Testis (tissue), 3 donors: Measurements from ENCODE around the gene SPEN. TPM values are rescaled to one million over a fixed set of nuclear protein-coding genes. Genes with fewer than 3 reads are reported as not detected.
"Not testable (repeated sequence)": the region's sequence is repeated elsewhere in the genome, so short reads cannot be mapped to it uniquely, and the experiment has no call there.

Experiments used
- DNase-seq: peaks from one replicate; pipeline ENCODE4 v3.0.0-alpha.2; 2019
- H3K27ac ChIP-seq, 2 donors: fragments of 200-600 bp; sonication (generic); one replicate each; pipeline ENCODE4 v1.5.1; 2019
- H3K27me3 ChIP-seq: fragments of 200-600 bp; sonication (generic); one replicate; pipeline ENCODE4 v1.5.1; 2019
- H3K36me3 ChIP-seq: fragments of 200-600 bp; sonication (generic); one replicate; pipeline ENCODE4 v1.5.1; 2017; ENCODE audit warnings: low read depth; ENCODE audit errors: missing control alignments
- H3K4me1 ChIP-seq: fragments of 200-600 bp; sonication (generic); one replicate; pipeline ENCODE4 v1.5.1; 2019
- H3K4me3 ChIP-seq, 2 donors: fragments of 200-600 bp; sonication (generic); one replicate each; pipeline ENCODE4 v1.5.1; 2017 to 2019
- H3K9me3 ChIP-seq: fragments of 200-600 bp; sonication (generic); one replicate; pipeline ENCODE4 v1.5.1; 2017
- POLR2A ChIP-seq: fragments of 450-650 bp; IDR thresholded peaks from one replicate; pipeline ENCODE4 v1.6.1; 2017; ENCODE audit warnings: antibody characterized with exemption, mild to moderate bottlenecking, moderate library complexity
- WGBS, 2 donors: methylation state at CpG; one replicate each; pipeline ENCODE4 v1.1.5; 2018; 5-methylcytosine and 5-hydroxymethylcytosine counted together
- intact Hi-C: fragments of 100-400 bp; cut with DNase I; formaldehyde crosslinking; loops from one replicate; pipeline ENCODE4 v1.15.1; 2023; ENCODE audit warnings: low total_unique reads
- polyA plus RNA-seq: library from polyadenylated mRNA; stranded (reverse); fragments of 350-450 nt; fragmentation: Illumina TruSeq; extraction: RNeasy Lipid Tissue Mini Kit (QIAGEN cat#74804); gene quantifications from one replicate; pipeline ENCODE4 v1.2.3, GENCODE V29; 2014; ENCODE audit warnings: low read depth, low replicate concordance; ENCODE audit not compliant: insufficient read depth
- total RNA-seq, 2 donors: library from RNA; depleted of rRNA; stranded (reverse); fragments of >200 nt; gene quantifications; one replicate each; pipeline ENCODE4 v1.2.3, GENCODE V29; 2016
- TF ChIP-seq, protein P1 (sequence below), 3 experiments: fragments of 450-650 bp in 2 of 3; fragments of 200-600 bp in 1 of 3; sonication (generic) in 1 of 3; IDR thresholded peaks; one replicate each; pipeline ENCODE4 v1.5.1; 2016 to 2019; ENCODE audit warnings: antibody characterized with exemption in 3 of 3, mild to moderate bottlenecking in 2 of 3, moderate library complexity in 1 of 3

The SPEN gene
- total and polyA plus RNA-seq, 3 donors from 2014 or later = 53.2 to 60.6 (median 54.8) TPM

DNA sequence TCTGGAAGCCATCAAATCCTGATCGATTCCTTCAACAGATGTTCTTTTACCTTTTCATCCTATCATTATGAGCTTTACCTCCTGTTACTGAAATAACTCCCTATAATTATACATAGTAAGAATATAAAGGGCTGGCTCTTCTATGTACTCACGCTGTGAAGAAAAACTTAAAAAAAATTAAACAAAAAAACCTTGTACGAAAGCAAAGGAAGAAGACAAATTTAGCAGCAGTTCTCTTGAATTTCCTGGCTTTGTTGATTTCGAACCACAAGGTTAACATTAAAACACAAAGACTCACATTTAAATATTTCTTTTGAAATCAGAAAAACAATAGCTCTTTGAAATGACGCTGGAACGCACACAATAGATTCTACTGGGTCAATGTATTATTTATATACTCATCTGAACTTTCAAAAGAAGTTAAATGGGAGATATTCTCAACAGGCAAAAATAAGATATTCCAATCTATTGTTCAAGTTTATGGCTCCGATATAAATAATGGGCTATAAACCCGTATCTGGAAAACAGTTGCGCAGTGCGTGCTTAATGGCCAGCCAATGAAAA, 13.6 kb upstream of the SPEN start:
- H3K27me3 ChIP-seq = no peaks in the 10 kb centered on the region
- peak overlapping the region; percentile 84 to 89 for H3K4me3 ChIP-seq
- no peak for DNase-seq
- 1 to 2% methylated on average over 10 of the region's 10 CpGs for WGBS, 2 donors
- H3K4me1 ChIP-seq = peaks cover 15% of the 10 kb centered on the region
- H3K27ac ChIP-seq = peak overlapping the region; percentile 100
- no peaks in the 10 kb centered on the region for H3K36me3 ChIP-seq
- intact Hi-C loops = loop anchor here (10.0 kb wide), 1 partner anchor 51 kb away; no protein-coding TSS in a partner anchor
- no peak for TF ChIP-seq POLR2A
- TF ChIP-seq, protein P1, sequence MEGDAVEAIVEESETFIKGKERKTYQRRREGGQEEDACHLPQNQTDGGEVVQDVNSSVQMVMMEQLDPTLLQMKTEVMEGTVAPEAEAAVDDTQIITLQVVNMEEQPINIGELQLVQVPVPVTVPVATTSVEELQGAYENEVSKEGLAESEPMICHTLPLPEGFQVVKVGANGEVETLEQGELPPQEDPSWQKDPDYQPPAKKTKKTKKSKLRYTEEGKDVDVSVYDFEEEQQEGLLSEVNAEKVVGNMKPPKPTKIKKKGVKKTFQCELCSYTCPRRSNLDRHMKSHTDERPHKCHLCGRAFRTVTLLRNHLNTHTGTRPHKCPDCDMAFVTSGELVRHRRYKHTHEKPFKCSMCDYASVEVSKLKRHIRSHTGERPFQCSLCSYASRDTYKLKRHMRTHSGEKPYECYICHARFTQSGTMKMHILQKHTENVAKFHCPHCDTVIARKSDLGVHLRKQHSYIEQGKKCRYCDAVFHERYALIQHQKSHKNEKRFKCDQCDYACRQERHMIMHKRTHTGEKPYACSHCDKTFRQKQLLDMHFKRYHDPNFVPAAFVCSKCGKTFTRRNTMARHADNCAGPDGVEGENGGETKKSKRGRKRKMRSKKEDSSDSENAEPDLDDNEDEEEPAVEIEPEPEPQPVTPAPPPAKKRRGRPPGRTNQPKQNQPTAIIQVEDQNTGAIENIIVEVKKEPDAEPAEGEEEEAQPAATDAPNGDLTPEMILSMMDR (IDR thresholded peaks at IDR 0.05) = no peak
- H3K9me3 ChIP-seq = no peaks in the 10 kb centered on the region

DNA sequence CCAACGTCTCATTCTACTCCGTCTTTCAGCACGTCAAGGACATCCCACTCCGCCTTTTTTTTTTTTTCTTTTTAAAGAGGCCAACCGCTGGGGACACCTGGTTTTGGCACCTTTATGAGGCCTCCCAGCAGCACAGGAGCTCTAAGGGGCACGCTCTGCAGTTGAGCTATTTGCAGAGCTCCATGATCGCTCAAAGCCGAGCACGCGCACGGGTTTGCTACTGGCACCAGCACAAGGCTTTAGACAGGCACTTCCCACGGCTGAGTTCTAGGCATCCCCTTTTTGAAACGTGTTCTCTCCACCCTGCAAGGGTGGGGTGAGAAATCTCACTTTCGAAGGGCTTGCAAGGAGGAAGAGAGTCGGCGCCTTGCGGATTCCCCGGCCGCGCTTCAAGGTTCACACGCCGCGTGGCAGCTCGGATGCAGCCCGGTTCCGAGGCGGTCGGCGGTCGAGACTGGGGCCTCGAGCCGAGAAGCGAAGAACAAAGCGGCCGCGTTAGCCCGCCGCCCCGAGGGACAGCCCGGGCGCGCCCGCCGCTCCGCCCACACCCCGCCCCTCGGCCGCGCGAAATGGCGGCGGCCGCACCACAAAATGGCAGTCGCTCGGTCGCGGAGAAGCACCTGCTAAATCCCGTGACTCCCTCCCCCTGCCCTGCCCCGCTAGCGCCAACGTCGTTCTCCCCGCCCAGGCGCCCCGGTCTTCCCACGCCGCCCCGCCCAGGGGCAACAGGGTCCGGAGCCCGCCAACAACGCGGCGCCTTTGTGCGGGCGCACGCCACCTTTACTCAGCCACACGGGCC, 12.9 kb upstream of the SPEN start:
- DNase-seq = peak; percentile 89
- Histone ChIP-seq H3K4me1 (peaks cover 15% of the 10 kb centered on the region), H3K4me3 (peak overlapping the region; percentile 84 to 89), H3K9me3 (no peaks in the 10 kb centered on the region), H3K27ac (peak overlapping the region; percentile 100), H3K36me3 (no peaks in the 10 kb centered on the region), H3K27me3 (no peaks in the 10 kb centered on the region)
- intact Hi-C loops = loop anchor here (10.0 kb wide), 1 partner anchor 50 kb away; no protein-coding TSS in a partner anchor
- TF ChIP-seq, protein P1 (IDR thresholded peaks at IDR 0.05) = peak in 1 of 3 experiments; percentile 5
- no peak for TF ChIP-seq POLR2A
- WGBS, 2 donors = 0 to 1% methylated on average over 14 to 74 of the region's 77 CpGs

DNA sequence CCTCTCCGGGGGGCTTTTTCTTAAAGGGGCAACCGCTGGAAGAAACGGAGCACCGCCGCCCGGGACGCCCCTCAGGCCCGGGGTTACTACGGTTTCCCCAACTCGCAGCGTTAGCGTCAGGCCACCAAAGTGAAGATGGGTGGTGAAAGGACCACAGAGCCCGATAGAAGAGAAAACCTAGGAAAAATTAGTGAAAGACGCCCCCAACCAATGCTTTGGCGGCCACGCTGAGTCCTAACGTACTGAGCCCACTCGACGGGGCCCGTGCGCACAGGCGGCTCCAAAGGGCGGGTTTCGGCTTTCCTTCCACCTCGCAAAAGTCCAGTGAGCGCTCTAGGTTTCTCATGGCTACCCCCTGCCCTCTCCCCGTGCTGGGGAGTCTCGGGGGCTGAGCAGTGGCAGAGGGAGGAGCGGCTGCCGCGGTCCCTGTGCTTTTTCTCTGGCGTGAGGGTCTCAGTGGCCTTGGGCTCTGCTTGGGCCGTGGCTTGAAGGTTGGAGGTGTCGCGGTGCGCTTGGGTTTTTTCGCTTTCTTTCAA, 12.2 kb upstream of the SPEN start:
- TF ChIP-seq, protein P1 (IDR thresholded peaks at IDR 0.05) = no peak
- TF ChIP-seq POLR2A = no peak
- DNase-seq = no peak
- no peaks in the 10 kb centered on the region for H3K27me3 ChIP-seq
- H3K36me3 ChIP-seq = no peaks in the 10 kb centered on the region
- peaks cover 13% of the 10 kb centered on the region for H3K4me1 ChIP-seq
- 0 to 1% methylated on average over 33 to 37 of the region's 37 CpGs for WGBS, 2 donors
- intact Hi-C loops = loop anchor here (10.0 kb wide), 1 partner anchor 50 kb away; no protein-coding TSS in a partner anchor
- no peaks in the 10 kb centered on the region for H3K9me3 ChIP-seq
- peak overlapping the region; percentile 84 to 89 for H3K4me3 ChIP-seq
- H3K27ac ChIP-seq = peak overlapping the region; percentile 100

DNA sequence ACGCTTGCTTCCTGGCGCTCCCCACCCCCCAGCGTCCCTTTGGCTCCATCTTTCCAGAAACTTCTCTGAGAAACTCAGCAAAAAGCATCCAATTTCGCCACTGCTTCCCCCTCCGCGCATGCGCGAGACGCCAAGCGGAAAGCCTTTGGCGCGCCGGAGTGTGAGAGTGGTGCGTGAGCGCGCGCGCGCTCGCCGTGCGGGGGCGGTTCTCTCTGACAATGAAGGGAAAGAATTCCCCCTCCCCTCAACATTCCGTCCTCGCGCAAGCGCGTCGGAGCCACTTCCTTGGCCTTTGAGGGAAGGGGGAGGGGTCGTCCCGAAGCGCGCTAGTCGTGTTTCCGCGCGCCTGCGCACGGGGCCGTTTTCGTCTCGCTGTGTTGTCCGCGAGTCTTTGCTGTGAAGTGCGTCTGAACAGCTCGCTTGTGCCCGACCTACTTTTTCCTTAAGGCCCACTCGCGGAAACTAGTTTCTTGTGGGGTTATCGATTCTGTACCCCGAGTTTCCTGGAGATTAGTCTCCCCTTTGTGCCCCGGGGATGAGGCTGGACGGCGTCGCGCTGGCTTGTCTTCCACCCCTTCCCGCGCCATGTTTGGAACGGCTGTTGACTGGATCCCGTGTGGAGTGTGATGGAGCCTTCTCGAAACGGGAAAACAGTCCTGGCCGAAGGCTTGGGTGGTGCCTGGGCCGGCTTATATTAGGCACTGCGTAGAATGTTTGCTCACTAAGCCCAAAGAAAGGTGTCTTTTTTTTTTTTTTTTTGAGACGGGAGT, 11.6 kb upstream of the SPEN start:
- peaks cover 7% of the 10 kb centered on the region for H3K4me1 ChIP-seq
- peak overlapping the region; percentile 100 for H3K27ac ChIP-seq
- intact Hi-C loops = loop anchor here (10.0 kb wide), 1 partner anchor 49 kb away; no protein-coding TSS in a partner anchor
- peak overlapping the region; percentile 84 to 89 for H3K4me3 ChIP-seq
- DNase-seq = peak; percentile 99
- H3K27me3 ChIP-seq = no peaks in the 10 kb centered on the region
- H3K9me3 ChIP-seq = no peaks in the 10 kb centered on the region
- 1 to 2% methylated on average over 55 to 66 of the region's 66 CpGs for WGBS, 2 donors
- TF ChIP-seq, protein P1 (IDR thresholded peaks at IDR 0.05) = no peak
- TF ChIP-seq POLR2A = peak; percentile 11
- H3K36me3 ChIP-seq = no peaks in the 10 kb centered on the region

DNA sequence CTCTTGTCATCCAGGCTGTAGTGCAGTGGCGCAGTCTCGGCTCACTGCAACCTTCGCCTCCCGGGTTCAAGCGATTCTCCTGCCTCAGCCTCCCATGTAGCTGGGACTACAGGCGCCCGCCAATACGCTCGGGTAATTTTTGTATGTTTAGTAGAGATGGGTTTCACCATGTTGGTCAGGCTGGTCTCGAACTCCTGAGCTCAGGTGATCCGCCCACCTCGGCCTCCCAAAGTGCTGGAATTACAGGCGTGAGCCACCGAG, 11.1 kb upstream of the SPEN start:
- peak overlapping the region; percentile 96 to 100 for H3K27ac ChIP-seq
- H3K36me3 ChIP-seq, DNase-seq, H3K4me1 ChIP-seq, H3K9me3 ChIP-seq, H3K27me3 ChIP-seq: not testable (repeated sequence)
- H3K4me3 ChIP-seq = peak overlapping the region; percentile 84 to 89
- WGBS, 2 donors = 39 to 67% methylated on average over 14 of the region's 14 CpGs
- intact Hi-C loops = loop anchor here (10.0 kb wide), 1 partner anchor 48 kb away; no protein-coding TSS in a partner anchor
